IMR-90 (cell line): ENCODE data around the gene FAM163B. TPM values are rescaled to one million over a fixed set of nuclear protein-coding genes. Genes with fewer than 3 reads are reported as not detected.
"Not testable (repeated sequence)": the region's sequence is repeated elsewhere in the genome, so short reads cannot be mapped to it uniquely, and the experiment has no call there.

ENCODE experiments used
- ATAC-seq: fragments of 200-7000 bp; cut with Tn5 transposase; 2 replicates; pipeline ENCODE4 v1.9.1; 2020; ENCODE audit warnings: low read depth, mild to moderate bottlenecking, moderate library complexity
- BruUV-seq: library from RNA; stranded (reverse); fragments of 400-500 nt; replicated peaks from 2 replicates; lab custom pipeline; 2021; lab: Mats Ljungman, UMichigan
- CTCF ChIA-PET: fragments of 300-600 bp; formaldehyde crosslinking; extraction: SDS; loops from one replicate; lab custom pipeline; 2021; ENCODE audit warnings: antibody characterized with exemption; lab: Yijun Ruan, JAX
- POLR2A ChIA-PET: fragments of 300-600 bp; sonication (Branson Sonifier 250); formaldehyde crosslinking; loops from one replicate; lab custom pipeline; 2022; ENCODE audit warnings: antibody characterized with exemption; ENCODE audit not compliant: unreplicated experiment; lab: Charles Lee
- DNase-seq: peaks from one replicate; pipeline ENCODE4 v3.0.0; 2013
- H2AFZ ChIP-seq: replicated peaks from 2 replicates; pipeline ENCODE3; 2013; ENCODE audit warnings: low read length, mild to moderate bottlenecking; ENCODE audit not compliant: poor library complexity
- H2AK5ac ChIP-seq: 2 replicates; pipeline ENCODE4 v1.6.1; 2013; ENCODE audit warnings: low read depth, low read length, inconsistent platforms
- H2AK9ac ChIP-seq: replicated peaks from 2 replicates; pipeline ENCODE3; 2013; ENCODE audit warnings: mild to moderate bottlenecking, low read depth, low read length, moderate library complexity; ENCODE audit not compliant: poor library complexity
- H2BK120ac ChIP-seq: 2 replicates; pipeline ENCODE4 v1.6.1; 2013; ENCODE audit warnings: low read depth, low read length, inconsistent platforms
- H2BK15ac ChIP-seq: 3 replicates; pipeline ENCODE4 v1.6.1; 2013; ENCODE audit warnings: low read depth, low read length, inconsistent platforms
- H2BK20ac ChIP-seq: 2 replicates; pipeline ENCODE4 v1.6.1; 2013; ENCODE audit warnings: low read depth, mild to moderate bottlenecking, inconsistent platforms, low read length, moderate library complexity
- H2BK5ac ChIP-seq: 2 replicates; pipeline ENCODE4 v1.6.1; 2013; ENCODE audit warnings: mild to moderate bottlenecking, low read depth, low read length, inconsistent platforms; ENCODE audit not compliant: poor library complexity, severe bottlenecking
- H3K14ac ChIP-seq: replicated peaks from 2 replicates; pipeline ENCODE4 v1.6.1; 2013; ENCODE audit warnings: low read depth, low read length, inconsistent platforms
- H3K18ac ChIP-seq: 2 replicates; pipeline ENCODE4 v1.6.1; 2013; ENCODE audit warnings: low read depth, low read length, control low read depth
- H3K23ac ChIP-seq: 2 replicates; pipeline ENCODE4 v1.6.1; 2013; ENCODE audit warnings: low read depth, low read length, inconsistent platforms
- H3K27ac ChIP-seq: 2 replicates; pipeline ENCODE4 v1.5.1; 2013; ENCODE audit warnings: mild to moderate bottlenecking, control low read depth, low read length; ENCODE audit not compliant: insufficient read depth
- H3K27me3 ChIP-seq: 2 replicates; pipeline ENCODE4 v1.6.1; 2013; ENCODE audit warnings: low read length; ENCODE audit not compliant: control insufficient read depth, insufficient read depth
- H3K36me3 ChIP-seq: 2 replicates; pipeline ENCODE4 v1.6.1; 2013; ENCODE audit warnings: low read length, mixed read lengths; ENCODE audit not compliant: control insufficient read depth, insufficient read depth
- H3K4ac ChIP-seq: 2 replicates; pipeline ENCODE4 v1.6.1; 2013; ENCODE audit warnings: low read depth, low read length, inconsistent platforms
- H3K4me1 ChIP-seq: 2 replicates; pipeline ENCODE4 v1.6.1; 2013; ENCODE audit warnings: low read length, mixed read lengths; ENCODE audit not compliant: control insufficient read depth, insufficient read depth
- H3K4me2 ChIP-seq: 2 replicates; pipeline ENCODE4 v1.6.1; 2013; ENCODE audit warnings: low read depth, mild to moderate bottlenecking, control low read depth, low read length, moderate library complexity
- H3K4me3 ChIP-seq: 2 replicates; pipeline ENCODE4 v1.5.1; 2013; ENCODE audit warnings: low read depth, mild to moderate bottlenecking, control low read depth, low read length, moderate library complexity; ENCODE audit not compliant: insufficient read depth
- H3K56ac ChIP-seq: 2 replicates; pipeline ENCODE4 v1.6.1; 2013; ENCODE audit warnings: low read length, inconsistent platforms; ENCODE audit not compliant: insufficient read depth; ENCODE audit errors: extremely low read depth
- H3K79me1 ChIP-seq, 2 experiments: 2 replicates each; pipeline ENCODE4 v1.6.1; 2013; ENCODE audit warnings: low read length in 2 of 2, inconsistent platforms in 1 of 2, low read depth in 1 of 2
- H3K9ac ChIP-seq: 2 replicates; pipeline ENCODE4 v1.6.1; 2013; ENCODE audit warnings: low read depth, low read length, control low read depth
- H3K9me1 ChIP-seq: 2 replicates; pipeline ENCODE4 v1.6.1; 2013; ENCODE audit warnings: low read length, inconsistent platforms; ENCODE audit not compliant: insufficient read depth
- H3K9me3 ChIP-seq: 2 replicates; pipeline ENCODE4 v1.6.1; 2013; ENCODE audit warnings: low read length; ENCODE audit not compliant: control insufficient read depth, insufficient read depth
- H4K20me1 ChIP-seq: 2 replicates; pipeline ENCODE4 v1.6.1; 2013; ENCODE audit warnings: low read length, inconsistent platforms; ENCODE audit not compliant: insufficient read depth
- H4K5ac ChIP-seq: 2 replicates; pipeline ENCODE4 v1.6.1; 2013; ENCODE audit warnings: mild to moderate bottlenecking, low read depth, low read length, control low read depth
- H4K8ac ChIP-seq, 2 experiments: 2 replicates each; pipeline ENCODE4 v1.6.1; 2013; ENCODE audit warnings: low read depth in 2 of 2, low read length in 2 of 2, control low read depth in 1 of 2, inconsistent platforms in 1 of 2
- H4K91ac ChIP-seq: 2 replicates; pipeline ENCODE4 v1.6.1; 2013; ENCODE audit warnings: low read depth, low read length, inconsistent platforms; ENCODE audit not compliant: insufficient read depth
- NFE2L2 ChIP-seq: fragments of 150-350 bp; IDR thresholded peaks from 2 replicates; pipeline ENCODE4 v1.6.1; 2016; ENCODE audit warnings: low read depth, mild to moderate bottlenecking, low read length
- POLR2A ChIP-seq: IDR thresholded peaks from 2 replicates; pipeline ENCODE4 v1.6.1; 2012; ENCODE audit warnings: mild to moderate bottlenecking, low read depth, low read length
- RCOR1 ChIP-seq: IDR thresholded peaks from 2 replicates; pipeline ENCODE4 v1.6.1; 2012; ENCODE audit warnings: mild to moderate bottlenecking, low read length, improper control_type of control experiment; ENCODE audit not compliant: insufficient replicate concordance
- SMC3 ChIP-seq: fragments of 150-350 bp; IDR thresholded peaks from 2 replicates; pipeline ENCODE4 v1.6.1; 2016; ENCODE audit warnings: low read depth, mild to moderate bottlenecking, antibody characterized with exemption, low read length, moderate library complexity
- dilution Hi-C: fragments of 300-500 bp; cut with HindIII; formaldehyde crosslinking; loops from one replicate; pipeline ENCODE4 v1.14.3; 2018; ENCODE audit warnings: low sequenced_read_pairs; ENCODE audit not compliant: unreplicated experiment
- in situ Hi-C: fragments of 300-500 bp; cut with MboI; formaldehyde crosslinking; loops from 3 replicates; pipeline ENCODE4 v1.14.3; 2019; ENCODE audit warnings: low sequenced_read_pairs, inconsistent platforms, mixed read lengths
- intact Hi-C: fragments of 100-400 bp; cut with micrococcal nuclease; formaldehyde crosslinking; loops from 2 replicates; pipeline ENCODE4 v1.10.0; 2022
- polyA plus RNA-seq, 3 experiments: library from polyadenylated mRNA; depleted of rRNA; stranded (reverse); fragments of >200 nt; gene quantifications; 2 replicates each; pipeline ENCODE4 v1.2.3, GENCODE V29; 2012; ENCODE audit warnings: low replicate concordance in 1 of 3
- total RNA-seq: library from RNA; depleted of rRNA; stranded (reverse); fragments of >200 nt; gene quantifications from 2 replicates; pipeline ENCODE4 v1.2.3, GENCODE V29; 2012

The FAM163B gene
- total and polyA plus RNA-seq, 2 of the 4 experiments (the other 2 are of a cell fraction): not detected

DNA sequence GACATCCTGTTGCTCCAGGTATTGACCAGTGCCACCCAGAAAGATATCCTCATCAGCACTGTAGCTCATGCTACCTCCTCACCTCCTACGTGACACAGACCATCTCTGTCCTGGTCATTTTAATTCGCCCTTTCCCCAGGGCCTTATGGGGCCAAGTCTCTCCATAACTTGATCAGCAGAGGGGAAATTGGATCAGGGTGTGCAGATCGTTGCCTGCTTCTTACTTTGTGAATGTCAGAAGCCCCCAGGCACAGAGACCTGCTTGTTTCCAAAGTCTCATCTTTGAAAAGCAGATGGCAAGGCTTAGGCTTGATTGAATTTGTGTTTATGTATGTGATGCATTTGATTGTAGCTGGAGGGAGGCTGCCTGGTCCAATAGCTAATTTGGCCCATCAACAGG is 18.2 kb upstream of the FAM163B start (continued):
- TF ChIP-seq POLR2A (no peak), NFE2L2 (no peak), RCOR1 (no peak), SMC3 (no peak)

DNA sequence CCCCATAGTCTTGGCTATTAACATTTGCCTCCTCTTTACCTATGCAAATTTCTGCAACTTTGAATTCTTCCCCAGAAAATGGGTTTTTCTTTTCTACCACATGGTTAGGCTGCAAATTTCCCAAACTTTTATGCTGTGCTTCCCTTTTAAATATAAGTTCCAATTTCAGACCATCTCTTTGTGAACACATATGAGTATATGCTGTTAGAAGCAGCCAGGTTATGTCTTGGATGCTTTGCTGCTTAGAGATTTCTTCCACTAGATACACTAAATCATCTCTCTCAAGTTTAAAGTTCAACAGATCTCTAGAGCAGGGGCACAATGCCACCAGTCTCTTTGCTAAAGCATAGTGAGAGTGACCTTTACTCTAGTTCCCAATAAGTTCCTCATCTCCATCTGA is 16.8 kb upstream of the FAM163B start:
- H3K36me3 ChIP-seq, ATAC-seq, intact Hi-C loops, H3K9me3 ChIP-seq, H2AK5ac ChIP-seq, BruUV-seq, H2AK9ac ChIP-seq, H4K8ac ChIP-seq, dilution Hi-C loops, H3K56ac ChIP-seq, H3K9ac ChIP-seq, H3K23ac ChIP-seq, H4K5ac ChIP-seq, DNase-seq, H3K9me1 ChIP-seq, H3K4me2 ChIP-seq, H3K4me3 ChIP-seq, POLR2A ChIA-PET, in situ Hi-C loops, H3K18ac ChIP-seq, CTCF ChIA-PET, H3K4me1 ChIP-seq, H3K4ac ChIP-seq, H2BK15ac ChIP-seq, H2AFZ ChIP-seq, H3K14ac ChIP-seq, H3K27ac ChIP-seq, H2BK5ac ChIP-seq, H4K20me1 ChIP-seq, H2BK20ac ChIP-seq, H4K91ac ChIP-seq, H2BK120ac ChIP-seq, H3K79me1 ChIP-seq: not testable (repeated sequence)
- H3K27me3 ChIP-seq: peaks cover 21% of the 10 kb centered on the region
